ELF-1 (cell line): ENCODE measurements around the gene SLC17A8.
"Not testable (repeated sequence)": the region's sequence is repeated elsewhere in the genome, so short reads cannot be mapped to it uniquely, and the experiment has no call there.

Source experiments
- DNase-seq: peaks from one replicate; pipeline ENCODE4 v3.0.0-alpha.2; 2016; ENCODE audit warnings: low read depth, low spot score

SLC17A8 gene

GRCh38 chr12:100356644-100357223 is at the start of gene SLC17A8:
Gene SLC17A8 (plus strand): TSS chr12:100357074. CDS start chr12:100357392, 318 bp downstream.
- peak; percentile 51 for DNase-seq

- not testable (repeated sequence) for DNase-seq
Measured at GRCh38 chr12:100308138-100308537, 48.7 kb upstream of the SLC17A8 start.

- DNase-seq = no peak
Measured at GRCh38 chr12:100311317-100311716, 45.6 kb upstream of the SLC17A8 start.

- DNase-seq = no peak
Measured at GRCh38 chr12:100317371-100317770, 39.5 kb upstream of the SLC17A8 start.

GRCh38 chr12:100324498-100324897 is 32.4 kb upstream of the SLC17A8 start:
- no peak for DNase-seq

GRCh38 chr12:100326208-100326607 is 30.7 kb upstream of the SLC17A8 start:
- DNase-seq = no peak

- no peak for DNase-seq
Measured at GRCh38 chr12:100329800-100330199, 27.1 kb upstream of the SLC17A8 start.

- no peak for DNase-seq
Measured at GRCh38 chr12:100331871-100332270, 25.0 kb upstream of the SLC17A8 start.

GRCh38 chr12:100332852-100333251 is 24.0 kb upstream of the SLC17A8 start:
- no peak for DNase-seq

- DNase-seq = no peak
Measured at GRCh38 chr12:100337299-100337698, 19.6 kb upstream of the SLC17A8 start.

GRCh38 chr12:100337727-100338126 is 19.1 kb upstream of the SLC17A8 start:
- DNase-seq = no peak

GRCh38 chr12:100339071-100339470 is 17.8 kb upstream of the SLC17A8 start:
- no peak for DNase-seq

GRCh38 chr12:100342897-100343296 is 14.0 kb upstream of the SLC17A8 start:
- not testable (repeated sequence) for DNase-seq

- not testable (repeated sequence) for DNase-seq
Measured at GRCh38 chr12:100344351-100344750, 12.5 kb upstream of the SLC17A8 start.

- DNase-seq = no peak
Measured at GRCh38 chr12:100345020-100345767, 11.7 kb upstream of the SLC17A8 start.

GRCh38 chr12:100346660-100347059 is 10.2 kb upstream of the SLC17A8 start:
- no peak for DNase-seq

- DNase-seq = no peak
Measured at GRCh38 chr12:100348657-100349454, 8.0 kb upstream of the SLC17A8 start.

- DNase-seq = no peak
Measured at GRCh38 chr12:100359248-100359647, 2.4 kb downstream of the SLC17A8 start.

- DNase-seq = no peak
Measured at GRCh38 chr12:100359822-100360221, 2.9 kb downstream of the SLC17A8 start.

GRCh38 chr12:100360450-100360849 is 3.6 kb downstream of the SLC17A8 start:
- no peak for DNase-seq

- no peak for DNase-seq
Measured at GRCh38 chr12:100364324-100364723, 7.5 kb downstream of the SLC17A8 start.

GRCh38 chr12:100365411-100365810 is 8.5 kb downstream of the SLC17A8 start:
- DNase-seq = no peak
